NCI-H2171 (cell line): ENCODE measurements around the gene PRR14.

Experiments used
- DNase-seq: peaks from one replicate; lab custom pipeline; 2025; lab: John Stamatoyannopoulos, UW

PRR14 gene

DNA sequence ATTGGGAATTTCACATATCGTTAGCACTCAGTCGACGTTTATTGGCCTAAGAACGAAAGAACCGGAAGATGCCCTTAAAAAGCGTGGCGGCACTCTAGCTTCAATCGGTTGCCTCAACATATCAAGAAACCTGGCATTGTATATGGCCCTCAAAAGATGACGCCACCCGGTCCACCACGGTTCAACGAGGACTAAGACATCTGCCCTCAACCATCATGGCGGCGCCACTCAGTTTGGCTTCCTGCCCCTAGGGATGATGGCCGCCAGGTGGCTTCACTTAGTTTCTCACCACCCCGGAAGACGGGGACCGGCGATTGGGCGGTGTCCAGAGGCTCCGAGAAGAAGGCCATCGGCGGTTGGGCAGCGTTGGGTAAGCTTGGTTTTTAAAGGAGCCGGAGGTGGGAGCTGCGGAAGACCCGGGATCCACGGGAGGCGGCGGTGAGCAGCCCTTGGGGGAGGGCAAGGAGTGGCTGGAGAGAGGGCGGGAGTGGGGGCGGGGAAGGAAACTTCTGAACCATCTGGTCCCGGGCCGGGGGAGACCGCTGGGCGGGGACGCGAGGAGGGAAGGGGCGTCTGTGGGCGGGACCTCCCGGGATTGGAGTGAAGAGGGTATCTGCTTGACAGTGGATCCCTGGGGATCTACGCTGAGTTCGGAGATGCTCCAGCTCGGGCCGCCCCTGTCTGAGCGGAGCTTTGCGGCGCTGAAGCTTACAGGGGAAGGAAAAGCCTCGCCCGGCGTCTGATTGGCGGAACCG, at the start of gene PRR14:
TSS of gene PRR14 (plus strand) at position 592 of the 755 bp plus-strand sequence. CDS start 686 bp downstream, outside the sequence.
- peak; percentile 100 for DNase-seq

DNA sequence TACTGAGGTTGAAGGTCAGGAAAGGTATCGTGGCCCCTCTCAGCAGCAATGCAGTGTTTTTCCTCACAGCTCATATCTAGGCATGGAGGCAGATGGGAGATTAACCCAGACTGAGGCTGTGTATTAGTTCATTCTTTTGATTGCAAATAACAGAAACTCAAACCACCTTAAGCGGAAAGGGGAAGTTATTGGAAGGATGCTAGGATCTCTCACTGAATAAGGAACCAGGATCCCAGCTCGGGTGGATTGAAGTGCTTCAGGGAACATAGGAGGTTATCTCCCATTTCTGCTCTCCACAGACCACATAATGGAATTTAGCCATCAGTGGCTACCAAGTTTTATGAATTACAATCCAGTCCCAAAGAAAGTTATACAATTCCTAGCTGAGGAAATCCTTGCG, 48.8 kb upstream of the PRR14 start:
- DNase-seq = no peak

DNA sequence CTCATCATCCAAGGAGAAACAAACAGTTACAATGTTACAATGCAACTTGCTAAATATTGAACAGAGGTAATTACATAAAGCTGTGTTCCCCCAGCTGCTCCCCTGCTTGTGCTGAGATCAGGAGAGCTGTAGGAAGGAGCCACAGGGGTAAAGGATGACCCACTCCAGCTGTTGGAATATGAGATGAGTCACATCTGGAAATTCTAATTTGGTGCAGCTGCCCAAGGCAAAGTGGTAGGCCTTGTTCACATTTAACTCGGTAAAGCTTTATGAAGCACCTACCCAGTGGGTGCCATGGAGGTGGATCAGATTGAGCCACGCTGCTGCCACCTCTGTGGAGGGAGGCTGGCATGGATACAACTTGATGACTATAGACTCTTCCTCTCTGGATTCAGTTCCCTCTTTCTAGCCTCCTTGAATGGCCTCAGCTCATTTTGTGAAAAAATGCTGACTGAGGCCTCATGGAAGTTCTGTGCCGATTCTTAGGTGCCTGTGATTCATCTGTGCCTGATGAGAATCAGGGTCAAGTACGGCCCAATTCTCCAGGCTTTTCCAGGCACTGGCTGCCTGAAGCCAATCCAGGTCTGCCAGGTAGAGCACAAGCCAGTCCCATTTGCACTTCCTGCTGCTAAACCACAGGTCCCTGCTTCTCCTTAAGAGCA, 48.0 kb upstream of the PRR14 start:
- DNase-seq = no peak

DNA sequence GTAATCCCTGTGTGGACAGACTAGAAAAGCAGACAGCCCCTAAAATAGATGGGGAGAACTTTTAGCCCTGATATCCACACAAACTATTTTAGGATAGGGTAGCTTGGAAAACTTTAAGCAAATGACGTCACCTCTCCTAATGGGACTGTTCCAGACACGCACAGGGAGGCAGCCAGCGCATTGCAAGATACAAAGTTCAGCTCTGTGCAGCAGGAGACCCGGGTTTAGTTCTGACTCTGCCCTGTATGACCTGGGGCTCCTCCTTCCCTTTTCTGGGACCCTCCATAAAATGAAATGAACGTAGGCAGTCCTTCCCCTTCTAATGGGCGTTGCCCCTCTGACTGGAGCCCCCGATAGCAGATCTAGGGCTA, 46.8 kb upstream of the PRR14 start:
- no peak for DNase-seq

DNA sequence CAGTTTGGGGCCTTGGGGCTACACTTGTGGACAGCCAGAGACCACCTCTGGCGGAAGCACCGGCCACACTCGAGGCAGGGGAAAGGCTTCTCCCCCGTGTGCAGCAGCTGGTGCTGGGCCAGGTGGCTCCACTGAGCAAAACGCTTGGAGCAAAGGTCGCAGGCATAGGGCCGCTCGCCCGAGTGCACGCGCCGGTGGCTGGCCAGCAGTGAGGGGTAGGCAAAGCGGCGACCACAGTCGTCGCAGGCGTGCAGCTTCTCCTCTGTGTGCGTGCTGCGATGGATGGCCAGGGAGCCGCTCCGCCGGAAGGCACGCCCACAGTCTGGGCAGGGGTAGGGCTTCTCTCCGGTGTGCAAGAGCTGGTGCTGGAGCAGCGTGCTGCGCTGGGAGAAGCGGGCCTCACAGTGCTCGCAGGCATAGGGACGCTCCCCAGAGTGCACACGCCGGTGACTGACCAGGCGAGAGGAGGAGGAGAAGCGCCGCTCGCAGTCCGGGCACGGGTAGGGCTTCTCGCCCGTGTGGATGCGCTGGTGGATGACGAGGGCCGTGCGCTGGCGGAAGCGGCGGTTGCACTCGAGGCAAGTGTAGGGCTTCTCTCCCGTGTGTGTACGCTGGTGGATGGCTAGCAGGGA, 46.3 kb upstream of the PRR14 start:
- no peak for DNase-seq

DNA sequence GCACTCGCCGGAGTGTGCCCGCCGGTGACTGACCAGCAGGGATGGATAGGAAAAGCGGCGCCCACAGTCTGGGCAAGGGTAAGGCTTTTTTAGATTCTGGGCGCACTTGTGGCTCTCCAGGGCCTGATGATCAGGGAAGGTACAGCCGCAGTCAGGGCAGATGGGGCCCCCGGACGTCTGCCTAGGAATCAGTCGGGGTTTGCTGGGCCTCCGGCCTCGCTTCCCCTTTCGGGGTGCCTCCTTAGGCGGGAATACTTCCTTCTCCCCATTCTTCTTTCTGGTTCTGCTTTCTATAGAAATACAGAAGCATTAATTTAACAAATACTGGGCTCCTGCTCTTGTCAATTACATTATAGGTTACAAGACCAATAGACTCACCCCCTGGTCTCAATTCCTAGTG, 45.6 kb upstream of the PRR14 start:
- no peak for DNase-seq

DNA sequence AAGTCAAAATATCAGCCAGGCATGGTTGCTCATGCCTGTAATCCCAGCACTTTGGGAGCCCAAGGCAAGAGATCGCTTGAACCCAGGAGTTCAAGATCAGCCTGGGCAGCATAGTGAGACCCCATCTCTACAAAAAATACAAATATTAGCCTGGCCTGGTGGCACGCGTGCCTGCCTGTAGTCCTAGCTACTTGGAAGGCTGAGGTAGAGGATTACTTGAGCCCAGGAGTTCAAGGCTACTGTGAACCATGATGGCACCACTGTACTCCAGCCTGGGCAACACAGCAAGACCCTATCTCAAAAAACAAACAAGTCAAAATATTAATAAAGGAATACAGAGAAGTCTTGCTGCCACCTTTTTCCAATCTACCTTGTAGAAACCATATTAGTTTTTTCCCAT, 44.8 kb upstream of the PRR14 start:
- DNase-seq = no peak

DNA sequence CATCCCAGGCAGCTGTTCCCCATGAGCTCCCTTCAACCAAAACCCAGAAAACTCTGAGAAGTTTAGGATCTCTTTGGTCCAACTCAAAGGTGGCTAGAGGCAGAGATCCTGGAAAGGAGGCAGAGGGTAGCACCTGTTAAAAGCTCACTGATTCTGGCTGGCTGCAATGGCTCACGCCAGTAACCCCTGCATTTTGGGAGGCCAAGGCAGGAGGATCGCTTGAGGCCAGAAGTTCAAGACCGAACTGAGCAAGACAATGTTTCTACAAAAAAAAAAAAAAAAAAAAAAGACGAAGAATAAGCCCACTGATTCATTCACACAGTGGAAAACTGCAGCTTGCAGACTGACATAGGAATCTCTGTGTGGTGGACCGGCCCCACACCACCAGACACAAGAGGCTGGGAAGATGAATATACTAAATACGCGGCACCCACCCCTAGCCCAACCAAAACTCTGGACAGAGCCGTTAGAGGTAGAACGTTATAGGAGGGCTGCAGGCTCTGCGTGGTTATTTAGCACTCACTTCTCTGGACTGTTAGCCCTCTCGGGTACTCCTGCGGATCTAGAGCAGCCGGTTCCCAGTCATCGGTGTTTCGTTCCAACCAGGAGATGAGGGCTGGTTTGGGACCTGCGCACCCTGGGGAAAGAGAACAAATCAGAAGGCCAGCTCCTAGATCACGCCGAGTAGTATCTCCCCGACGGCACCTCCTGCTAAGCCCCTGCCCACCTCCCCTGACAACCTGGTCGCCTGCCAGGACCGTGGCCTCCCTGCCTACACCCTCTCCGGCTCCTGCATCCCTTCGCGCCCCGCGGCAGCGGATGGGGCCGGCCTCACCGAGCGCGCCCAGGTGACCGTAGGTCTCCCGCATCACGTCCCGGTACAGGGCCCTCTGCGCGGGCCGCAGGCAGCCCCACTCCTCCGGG, 41.5 kb upstream of the PRR14 start:
- DNase-seq = no peak

DNA sequence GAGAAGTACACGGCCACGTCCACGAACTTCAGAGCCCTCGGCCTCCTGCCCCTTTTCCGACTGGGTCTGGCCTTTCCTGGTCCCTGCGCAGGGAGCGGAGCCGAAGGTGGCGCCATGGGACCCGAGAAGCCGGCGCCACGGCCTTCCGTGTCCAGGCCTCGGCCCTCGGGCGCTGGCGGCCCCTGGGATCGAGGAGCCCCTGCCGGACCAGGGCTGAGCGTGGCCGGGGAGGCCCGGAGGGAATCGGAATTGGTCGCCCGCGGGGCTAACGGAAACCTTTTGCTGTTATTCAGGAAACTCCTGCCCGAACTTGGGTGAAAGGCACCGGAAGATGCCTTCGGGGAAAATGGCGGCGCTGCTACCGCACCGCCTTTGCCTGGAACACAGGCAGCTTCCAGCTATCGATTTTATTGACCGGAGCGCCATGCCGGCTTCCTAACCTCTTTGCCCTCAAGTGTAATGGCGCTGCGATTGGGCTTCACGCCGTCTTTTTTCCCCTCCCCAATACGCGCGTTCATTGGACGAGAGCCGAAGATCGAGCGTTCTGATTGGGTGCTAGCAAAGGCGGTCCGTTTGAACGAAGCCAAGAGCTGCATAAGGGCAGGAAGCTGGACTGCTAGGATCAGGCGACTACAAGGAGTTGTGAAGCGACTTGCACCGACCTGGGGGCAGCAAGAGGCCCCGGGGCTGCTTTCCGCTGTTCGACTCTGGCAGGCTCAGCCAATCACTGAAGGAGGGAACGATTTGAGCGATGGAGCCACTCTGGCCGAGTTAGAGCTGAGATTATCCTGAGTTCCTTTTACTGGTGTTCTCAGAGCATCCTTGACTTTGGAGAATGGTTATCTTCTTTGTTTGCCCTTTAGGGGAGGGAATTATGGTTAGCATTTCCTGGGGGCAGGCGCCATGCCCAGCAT, 40.6 kb upstream of the PRR14 start, which contains the start of gene ZNF689:
TSS of gene ZNF689 (minus strand) at position 464 of the 914 bp plus-strand sequence. CDS start at position 116, 348 bp downstream.
- DNase-seq = peak; percentile 96

DNA sequence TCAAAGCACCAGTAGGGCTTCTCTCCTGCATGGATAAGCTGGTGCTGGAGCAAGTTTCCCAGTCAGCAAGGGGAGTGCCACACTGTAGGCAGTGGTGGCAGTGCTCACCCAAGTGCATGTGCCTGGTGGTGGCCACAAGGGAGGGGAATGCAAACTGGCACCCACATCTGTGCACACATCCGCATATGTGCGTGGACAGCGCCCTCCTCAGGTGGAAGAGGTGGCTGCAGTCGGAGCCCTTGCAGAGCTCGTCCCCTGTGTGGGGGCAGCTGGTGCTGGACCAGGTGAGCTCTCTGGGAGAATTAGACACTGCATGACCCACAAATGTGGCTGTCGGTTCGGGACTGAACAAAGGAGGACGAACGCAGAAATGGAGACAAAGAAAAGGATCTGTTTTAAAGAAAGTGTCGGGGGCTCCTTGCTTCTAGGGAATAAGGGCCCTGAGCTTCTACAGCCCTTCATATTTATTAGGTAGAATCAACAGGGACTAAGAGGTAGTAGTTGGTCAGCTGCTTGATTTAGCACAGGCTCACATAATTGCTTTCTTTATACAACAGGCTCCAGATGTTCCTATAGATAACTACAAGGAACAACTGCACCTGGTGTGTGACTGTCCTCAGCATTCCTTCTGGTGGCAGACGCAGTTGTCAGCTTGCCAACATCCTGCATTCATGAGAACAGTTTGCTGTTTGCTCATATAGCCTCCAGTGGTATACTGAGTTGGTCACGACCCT, 35.2 kb upstream of the PRR14 start:
- DNase-seq = no peak

DNA sequence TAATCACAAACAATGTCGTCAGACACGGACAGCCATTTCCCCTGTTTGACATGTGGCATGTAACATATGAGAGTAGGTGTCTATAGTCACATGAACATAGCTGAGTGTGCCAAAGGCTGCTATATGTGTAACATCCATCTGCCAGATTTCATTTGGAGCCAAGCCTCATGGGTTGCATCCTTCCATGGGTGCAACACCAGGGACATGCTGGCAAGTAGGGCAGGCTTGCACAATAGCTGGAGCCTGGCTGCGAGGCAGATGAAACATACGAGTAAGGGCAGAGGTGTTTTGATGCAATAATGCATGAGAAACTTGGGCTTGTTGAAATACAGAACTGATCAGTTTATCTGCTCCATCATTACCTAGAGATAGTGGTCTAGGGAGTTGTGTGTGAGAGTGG, 31.6 kb upstream of the PRR14 start:
- DNase-seq = no peak

DNA sequence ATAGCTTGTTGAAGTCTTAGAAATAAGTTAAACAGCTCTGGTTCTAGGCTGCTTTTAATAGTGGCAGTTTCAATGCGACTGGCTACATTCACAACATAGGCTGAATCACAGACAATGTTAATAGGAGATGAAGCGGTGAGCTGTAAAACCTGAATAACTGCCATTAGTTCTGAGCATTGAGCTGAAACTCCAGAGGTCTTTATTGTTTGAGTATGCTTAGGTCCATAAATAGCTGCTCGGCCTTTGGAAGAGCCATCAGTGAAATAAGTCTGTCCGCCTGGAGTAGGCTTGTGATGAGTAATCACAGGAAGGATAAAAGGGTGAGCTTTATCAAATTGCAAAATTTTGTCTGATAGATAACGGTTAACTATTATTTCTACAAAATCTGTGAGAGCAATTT, 31.1 kb upstream of the PRR14 start:
- no peak for DNase-seq

DNA sequence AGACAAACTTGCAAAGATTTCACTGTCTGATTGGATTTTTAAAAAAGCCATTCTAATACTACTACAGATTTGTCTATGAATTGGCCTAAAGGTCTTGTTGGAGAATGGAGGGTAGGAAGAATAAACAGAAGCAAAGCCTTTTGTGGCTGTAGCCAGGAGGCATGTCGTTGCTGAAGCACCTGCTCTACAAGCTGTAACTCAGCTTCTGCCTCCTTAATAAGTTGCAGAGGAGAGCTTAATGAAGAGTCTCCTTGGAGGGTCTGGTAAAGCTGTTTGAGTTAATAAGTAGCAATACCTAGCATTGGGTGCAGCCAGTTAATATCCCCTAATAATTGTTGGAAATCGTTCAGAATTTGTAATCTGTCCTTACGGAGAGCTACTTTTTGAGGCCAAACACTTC, 30.6 kb upstream of the PRR14 start:
- no peak for DNase-seq

DNA sequence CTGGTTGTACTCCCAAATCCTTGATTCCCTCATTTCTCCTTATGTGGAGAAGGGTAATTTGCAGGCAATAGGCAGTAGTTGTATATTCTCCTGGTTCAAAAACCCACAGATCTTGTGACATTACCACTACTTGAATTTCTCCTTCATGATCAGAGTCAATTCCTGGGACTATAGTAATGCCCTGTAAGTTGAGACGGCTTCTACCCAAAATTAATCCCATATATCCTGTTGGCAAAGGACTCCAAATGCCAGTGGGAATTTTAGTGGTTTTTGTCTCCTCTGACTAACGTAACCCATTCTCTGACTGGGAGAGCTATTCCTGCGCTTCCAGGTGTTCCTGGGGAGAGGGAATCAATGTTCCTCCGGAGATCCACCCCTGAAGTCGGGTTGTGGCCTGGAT, 29.0 kb upstream of the PRR14 start:
- DNase-seq = no peak

DNA sequence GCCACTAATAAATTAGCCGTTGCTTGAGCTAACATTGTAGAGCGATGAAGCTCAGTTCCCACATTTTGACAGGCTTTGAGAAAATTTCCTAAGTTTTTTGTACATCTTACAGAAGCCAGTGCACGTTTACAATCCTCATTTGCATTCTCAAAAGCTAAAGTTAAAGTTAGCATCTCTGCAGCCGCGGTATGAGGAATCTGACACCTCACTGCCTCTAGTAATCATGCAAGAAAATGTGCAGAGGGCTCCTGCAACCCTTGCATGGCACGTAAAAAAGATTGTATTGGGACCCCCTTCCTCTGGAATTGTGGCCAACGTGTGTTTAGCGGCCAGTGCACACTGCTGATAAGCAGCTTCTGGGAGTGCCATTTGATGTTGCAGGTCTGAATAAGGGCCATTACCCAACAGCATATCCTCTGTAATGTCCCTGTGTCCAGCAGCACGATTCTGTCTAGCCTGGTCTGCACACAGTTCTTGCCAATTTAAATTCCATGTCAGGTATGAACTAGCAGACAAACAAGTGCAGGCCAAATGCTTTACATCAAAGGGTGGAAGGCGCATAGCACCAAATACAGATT, 28.2 kb upstream of the PRR14 start:
- DNase-seq = no peak

DNA sequence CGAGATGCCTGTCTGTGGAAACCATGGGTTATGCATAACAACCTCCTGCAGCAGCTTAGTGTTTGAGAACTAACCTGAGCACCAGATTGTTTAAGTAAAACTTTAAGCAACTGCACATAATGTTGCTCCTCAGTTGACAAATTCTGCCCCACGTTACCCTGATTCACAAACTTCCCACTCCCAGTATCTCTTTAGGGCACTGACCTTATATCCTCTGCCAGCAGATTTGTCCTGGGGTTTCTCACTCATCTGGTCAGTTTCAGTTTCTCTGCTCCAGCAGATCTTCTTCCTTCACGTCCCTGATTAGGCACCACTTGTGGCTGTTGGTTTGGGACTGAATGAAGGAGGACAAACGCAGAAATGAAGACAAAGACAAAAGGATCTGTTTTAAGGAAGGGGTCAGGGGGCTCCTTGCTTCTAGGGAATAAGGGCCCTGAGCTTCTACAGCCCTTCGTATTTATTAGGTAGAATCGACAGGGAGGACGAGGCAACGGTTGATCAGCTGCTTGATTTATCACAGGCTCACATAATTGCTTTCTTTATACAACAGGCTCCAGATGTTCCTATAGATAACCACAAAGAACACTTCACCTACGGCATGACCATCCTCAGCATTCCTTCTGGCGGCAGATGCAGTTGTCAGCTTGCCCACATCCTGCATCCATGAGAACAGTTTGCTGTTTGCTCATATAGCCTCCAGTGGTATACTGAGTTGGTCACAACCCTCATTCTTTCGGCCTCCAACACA, 27.1 kb upstream of the PRR14 start:
- no peak for DNase-seq

DNA sequence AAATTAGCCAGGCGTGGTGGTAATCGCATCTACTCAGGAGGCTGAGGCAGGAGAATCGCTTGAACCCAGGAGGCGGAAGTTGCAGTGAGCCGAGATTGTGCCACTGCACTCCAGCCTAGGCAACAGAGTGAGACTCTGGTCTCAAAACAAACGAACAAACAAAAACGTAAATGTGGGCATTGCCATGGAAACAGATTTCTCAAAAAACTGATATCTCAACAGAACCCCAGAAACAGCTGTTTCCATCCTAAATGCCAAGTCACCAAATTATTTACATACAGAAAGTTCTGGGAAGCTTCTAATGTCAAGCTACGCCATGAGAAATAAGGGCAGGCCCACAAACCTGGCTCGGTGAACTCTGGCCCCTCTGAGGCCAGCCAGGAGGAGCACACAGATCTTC, 24.5 kb upstream of the PRR14 start:
- no peak for DNase-seq

DNA sequence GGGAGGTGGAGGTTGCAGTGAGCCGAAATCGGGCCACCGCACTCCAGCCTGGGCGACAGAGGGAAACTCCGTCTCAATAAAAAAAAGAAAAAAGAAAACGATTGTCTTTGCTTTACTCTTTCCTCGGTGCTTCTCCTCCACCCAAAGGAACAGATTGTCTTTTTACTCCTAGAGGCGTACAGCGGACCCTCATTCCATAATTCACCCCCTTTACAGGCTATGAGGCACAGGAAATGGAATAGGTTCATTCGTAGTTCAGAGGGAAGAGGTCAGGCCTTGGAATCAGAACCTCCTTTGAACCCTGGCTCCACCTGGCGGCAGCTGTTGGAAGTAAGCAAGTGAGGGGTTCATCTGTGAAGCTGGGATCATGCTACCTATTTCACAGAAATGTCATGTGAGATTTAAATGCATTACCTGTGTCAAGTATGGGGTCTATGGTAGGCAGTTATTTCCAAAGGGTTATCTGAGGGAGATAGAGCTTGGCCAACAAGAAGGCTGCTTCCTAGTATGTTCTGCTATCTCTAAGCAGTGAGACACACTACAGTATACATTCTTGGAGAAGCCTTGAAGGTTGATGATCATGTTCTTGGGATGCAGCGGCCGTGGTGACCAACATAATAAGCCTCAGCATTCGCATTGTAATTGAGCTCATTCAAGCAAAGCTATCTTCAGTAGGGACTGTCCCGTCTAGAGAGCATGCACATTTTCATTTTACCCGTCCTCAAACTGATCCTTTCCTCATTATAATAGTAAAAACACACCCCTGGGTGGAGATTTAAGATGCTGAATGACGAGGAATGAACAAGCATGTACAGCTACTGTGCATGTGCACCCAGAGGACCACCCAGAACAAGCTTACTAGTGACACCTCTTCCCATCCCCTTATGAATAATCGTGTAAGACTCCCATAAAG, 21.9 kb upstream of the PRR14 start:
- DNase-seq = peak; percentile 71
